Uterus (tissue), 4 donors: ENCODE measurements around the gene RAB11FIP4. TPM values are rescaled to one million over a fixed set of nuclear protein-coding genes. Genes with fewer than 3 reads are reported as not detected.

Experiments
- DNase-seq, 2 donors: peaks; one replicate each; pipeline ENCODE4 v3.0.0-alpha.2; 2019 to 2020
- H3K27ac ChIP-seq, 2 donors: fragments of 200-600 bp; sonication (generic); 1 replicate in 1 of 2; 2 replicates in 1 of 2; pipeline ENCODE4 v1.5.1; 2016 to 2018
- H3K27me3 ChIP-seq, 2 donors: fragments of 200-600 bp; sonication (generic); one replicate each; pipeline ENCODE4 v1.5.1; 2018 to 2019; ENCODE audit warnings: control low read depth in 1 of 2
- H3K36me3 ChIP-seq, 2 donors: fragments of 200-600 bp; sonication (generic); one replicate each; pipeline ENCODE4 v1.5.1; 2019; ENCODE audit warnings: control low read depth in 1 of 2
- H3K4me1 ChIP-seq, 2 donors: fragments of 200-600 bp; sonication (generic); one replicate each; pipeline ENCODE4 v1.5.1; 2018 to 2019; ENCODE audit warnings: control low read depth in 1 of 2
- H3K4me3 ChIP-seq, 2 donors: fragments of 200-600 bp; sonication (generic); 1 replicate in 1 of 2; 2 replicates in 1 of 2; pipeline ENCODE4 v1.5.1; 2018 to 2019; ENCODE audit warnings: mild to moderate bottlenecking in 1 of 2
- H3K9me3 ChIP-seq, 2 donors: fragments of 200-600 bp; sonication (generic); one replicate each; pipeline ENCODE4 v1.5.1; 2019; ENCODE audit warnings: control low read depth in 1 of 2
- POLR2A ChIP-seq, 2 donors: fragments of 450-650 bp; IDR thresholded peaks; one replicate each; pipeline ENCODE4 v1.6.1; 2016; ENCODE audit warnings: antibody characterized with exemption in 2 of 2, mild to moderate bottlenecking in 1 of 2, moderate library complexity in 1 of 2
- intact Hi-C: fragments of 100-400 bp; cut with DNase I; formaldehyde crosslinking; loops from one replicate; pipeline ENCODE4 v1.15.1; 2023; ENCODE audit warnings: low total_unique reads
- total RNA-seq, 4 donors: library from RNA; depleted of rRNA in 3 of 4; stranded (reverse); fragments of >200 nt in 3 of 4; gene quantifications; one replicate each; pipeline versions ENCODE4 v1.1.0 to v1.2.4, GENCODE V29; 2014 to 2023
- TF ChIP-seq, protein P1 (sequence below), 4 experiments: fragments of 200-600 bp in 2 of 4; fragments of 450-650 bp in 2 of 4; sonication (generic) in 2 of 4; IDR thresholded peaks; one replicate each; pipeline ENCODE4 v1.5.1; 2016 to 2019; ENCODE audit warnings: antibody characterized with exemption in 4 of 4, mild to moderate bottlenecking in 2 of 4, moderate library complexity in 1 of 4
- donor health status: DM: yes; HTN: yes; CAD: no.

Gene RAB11FIP4
- total RNA-seq, 4 donors from 2014 or later = 7.2 to 12.0 TPM; not detected in 2

- intact Hi-C loops = no loop called here
- Histone ChIP-seq H3K9me3 (no peaks in the 10 kb centered on the region), H3K4me3 (no peak overlapping the region)
These were observed 152.7 kb downstream of the RAB11FIP4 start for GRCh38 chr17:31544186-31544585.

GRCh38 chr17:31546650-31547049 is 155.2 kb downstream of the RAB11FIP4 start:
- intact Hi-C loops = no loop called here
- TF ChIP-seq, protein P1, sequence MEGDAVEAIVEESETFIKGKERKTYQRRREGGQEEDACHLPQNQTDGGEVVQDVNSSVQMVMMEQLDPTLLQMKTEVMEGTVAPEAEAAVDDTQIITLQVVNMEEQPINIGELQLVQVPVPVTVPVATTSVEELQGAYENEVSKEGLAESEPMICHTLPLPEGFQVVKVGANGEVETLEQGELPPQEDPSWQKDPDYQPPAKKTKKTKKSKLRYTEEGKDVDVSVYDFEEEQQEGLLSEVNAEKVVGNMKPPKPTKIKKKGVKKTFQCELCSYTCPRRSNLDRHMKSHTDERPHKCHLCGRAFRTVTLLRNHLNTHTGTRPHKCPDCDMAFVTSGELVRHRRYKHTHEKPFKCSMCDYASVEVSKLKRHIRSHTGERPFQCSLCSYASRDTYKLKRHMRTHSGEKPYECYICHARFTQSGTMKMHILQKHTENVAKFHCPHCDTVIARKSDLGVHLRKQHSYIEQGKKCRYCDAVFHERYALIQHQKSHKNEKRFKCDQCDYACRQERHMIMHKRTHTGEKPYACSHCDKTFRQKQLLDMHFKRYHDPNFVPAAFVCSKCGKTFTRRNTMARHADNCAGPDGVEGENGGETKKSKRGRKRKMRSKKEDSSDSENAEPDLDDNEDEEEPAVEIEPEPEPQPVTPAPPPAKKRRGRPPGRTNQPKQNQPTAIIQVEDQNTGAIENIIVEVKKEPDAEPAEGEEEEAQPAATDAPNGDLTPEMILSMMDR (IDR thresholded peaks at IDR 0.05) = no peak
- no peak for TF ChIP-seq POLR2A (IDR thresholded peaks at IDR 0.05)

More at GRCh38 chr17:31544186-31544585, 152.7 kb downstream of the RAB11FIP4 start:
- H3K36me3 ChIP-seq = no peaks in the 10 kb centered on the region
- TF ChIP-seq, protein P1 (IDR thresholded peaks at IDR 0.05) = no peak
- TF ChIP-seq POLR2A (IDR thresholded peaks at IDR 0.05) = no peak
- no peaks in the 10 kb centered on the region for H3K27me3 ChIP-seq
- DNase-seq = no peak
- H3K4me1 ChIP-seq = no peaks in the 10 kb centered on the region
- no peak overlapping the region for H3K27ac ChIP-seq

DNA sequence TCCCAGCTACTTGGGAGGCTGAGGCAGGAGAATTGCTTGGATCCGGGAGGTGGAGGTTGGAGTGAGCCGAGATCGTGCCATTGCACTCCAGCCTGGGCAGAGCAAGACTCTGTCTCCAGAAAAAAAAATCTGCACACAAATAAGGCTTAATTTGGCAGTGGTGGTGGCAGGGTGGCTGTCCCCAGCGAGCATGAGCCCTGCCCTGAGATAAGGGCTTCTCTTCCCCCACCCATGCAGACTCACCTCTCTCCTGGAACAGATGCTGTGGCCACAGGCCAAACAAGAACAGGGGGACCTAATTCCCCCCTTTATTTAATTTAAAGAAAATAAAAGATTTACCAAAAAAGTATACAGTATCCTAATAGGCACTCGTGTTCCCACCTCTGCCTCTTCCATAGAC is 157.2 kb downstream of the RAB11FIP4 start:
- Histone ChIP-seq H3K27ac (peak overlapping the region; percentile 90 to 93), H3K4me1 (no peaks in the 10 kb centered on the region), H3K36me3 (no peaks in the 10 kb centered on the region), H3K9me3 (no peaks in the 10 kb centered on the region), H3K27me3 (no peaks in the 10 kb centered on the region), H3K4me3 (peak overlapping the region in 1 of 2 donors; percentile 77)
- intact Hi-C loops = no loop called here
- TF ChIP-seq, protein P1 (IDR thresholded peaks at IDR 0.05) = no peak
- TF ChIP-seq POLR2A (IDR thresholded peaks at IDR 0.05) = no peak
- DNase-seq = no peak

More at GRCh38 chr17:31546650-31547049, 155.2 kb downstream of the RAB11FIP4 start:
- no peak for DNase-seq
- Histone ChIP-seq H3K27ac (no peak overlapping the region), H3K4me1 (no peaks in the 10 kb centered on the region), H3K27me3 (no peaks in the 10 kb centered on the region), H3K36me3 (no peaks in the 10 kb centered on the region), H3K9me3 (no peaks in the 10 kb centered on the region), H3K4me3 (no peak overlapping the region)

DNA sequence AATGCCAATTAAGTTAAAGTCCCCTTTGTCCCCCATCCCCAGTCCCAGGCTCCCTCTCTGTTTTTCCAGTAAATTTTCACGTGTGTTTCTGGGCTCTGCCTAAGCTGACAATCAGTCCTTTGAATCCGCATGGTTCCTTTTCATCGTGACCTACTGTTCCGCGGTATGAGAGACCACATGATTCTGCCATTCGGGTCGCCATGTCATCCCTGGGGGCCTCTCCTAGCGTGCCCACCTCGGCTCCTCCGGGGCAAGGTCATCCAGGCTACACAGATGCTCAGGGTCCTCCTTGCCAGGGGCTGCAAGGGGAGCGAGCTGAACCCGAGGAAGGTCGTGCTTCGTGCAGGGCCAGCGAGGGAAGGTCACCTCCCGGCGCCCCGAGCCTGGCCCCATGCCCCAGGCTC is 157.6 kb downstream of the RAB11FIP4 start:
- no peaks in the 10 kb centered on the region for H3K36me3 ChIP-seq
- intact Hi-C loops = no loop called here
- H3K27ac ChIP-seq = peak overlapping the region; percentile 90 to 93
- no peaks in the 10 kb centered on the region for H3K9me3 ChIP-seq
- no peaks in the 10 kb centered on the region for H3K4me1 ChIP-seq
- peak overlapping the region; percentile 77 to 86 for H3K4me3 ChIP-seq
- no peaks in the 10 kb centered on the region for H3K27me3 ChIP-seq
- DNase-seq = peak in 1 of 2 donors; percentile 34
- no peak for TF ChIP-seq POLR2A (IDR thresholded peaks at IDR 0.05)
- TF ChIP-seq, protein P1 (IDR thresholded peaks at IDR 0.05) = no peak

GRCh38 chr17:31549525-31550388 is 158.3 kb downstream of the RAB11FIP4 start:
- peak overlapping the region; percentile 77 to 86 for H3K4me3 ChIP-seq
- intact Hi-C loops = no loop called here
- H3K27me3 ChIP-seq = no peaks in the 10 kb centered on the region
- peak; percentile 92 to 93 for DNase-seq
- H3K27ac ChIP-seq = peak overlapping the region; percentile 90 to 93
- peak in 1 of 2 donors; percentile 53 for TF ChIP-seq POLR2A (IDR thresholded peaks at IDR 0.05)
- TF ChIP-seq, protein P1 (IDR thresholded peaks at IDR 0.05) = no peak
- H3K36me3 ChIP-seq = no peaks in the 10 kb centered on the region
- no peaks in the 10 kb centered on the region for H3K4me1 ChIP-seq
- H3K9me3 ChIP-seq = no peaks in the 10 kb centered on the region
